CD4-positive, alpha-beta T cell (primary cell): Measurements from ENCODE around the gene GRID1. TPM values are rescaled to one million over a fixed set of nuclear protein-coding genes. Genes with fewer than 3 reads are reported as not detected.

ENCODE experiments used
- ATAC-seq: fragments of 200-7000 bp; cut with Tn5 transposase; one replicate; pipeline ENCODE4 v1.10.0; 2022; ENCODE audit warnings: mild to moderate bottlenecking; ENCODE audit not compliant: poor library complexity
- CTCF ChIA-PET: fragments of 350-600 bp; sonication (Branson Sonifier 250); formaldehyde crosslinking; loops from one replicate; lab custom pipeline; 2021; ENCODE audit warnings: antibody characterized with exemption, inconsistent platforms; lab: Charles Lee
- POLR2A ChIA-PET: fragments of 350-600 bp; sonication (Branson Sonifier 250); formaldehyde crosslinking; loops from one replicate; lab custom pipeline; 2021; ENCODE audit warnings: antibody characterized with exemption, inconsistent platforms; lab: Charles Lee
- DNase-seq, 14 experiments: peaks; one replicate each; pipeline ENCODE4 v3.0.0-alpha.2; 2013 to 2020; ENCODE audit warnings: mixed read lengths in 2 of 14
- H3K27ac ChIP-seq, 2 donors: one replicate each; pipeline versions ENCODE4 v1.5.1 to v1.7.0; 2013; ENCODE audit warnings: low read length in 2 of 2, low read depth in 1 of 2, mild to moderate bottlenecking in 1 of 2
- H3K27me3 ChIP-seq, 2 experiments: 1 replicate in 1 of 2; 2 replicates in 1 of 2; pipeline versions ENCODE4 v1.6.1 to v1.7.0; 2013; ENCODE audit warnings: low read length in 2 of 2, control low read depth in 1 of 2, mild to moderate bottlenecking in 1 of 2, moderate library complexity in 1 of 2; ENCODE audit not compliant: insufficient read depth in 2 of 2, control insufficient read depth in 1 of 2
- H3K36me3 ChIP-seq: one replicate; pipeline ENCODE4 v1.6.1; 2013; ENCODE audit warnings: low read length, control low read depth; ENCODE audit not compliant: insufficient read depth
- H3K4me1 ChIP-seq: one replicate; pipeline ENCODE4 v1.6.1; 2013; ENCODE audit warnings: low read length, control low read depth; ENCODE audit not compliant: insufficient read depth
- H3K4me3 ChIP-seq: one replicate; pipeline ENCODE4 v1.5.1; 2013; ENCODE audit warnings: mild to moderate bottlenecking, low read length, moderate library complexity
- H3K9me3 ChIP-seq, 2 experiments: 1 replicate in 1 of 2; 2 replicates in 1 of 2; pipeline versions ENCODE4 v1.6.1 to v1.7.0; 2013; ENCODE audit warnings: low read length in 2 of 2, mild to moderate bottlenecking in 2 of 2, control low read depth in 1 of 2, moderate library complexity in 1 of 2; ENCODE audit not compliant: control insufficient read depth in 1 of 2, insufficient read depth in 1 of 2
- H3K27ac Mint-ChIP-seq: one replicate; pipeline ENCODE4 v1.8.0; 2020; ENCODE audit warnings: mixed read lengths
- H3K27me3 Mint-ChIP-seq: one replicate; pipeline ENCODE4 v1.8.0; 2021; ENCODE audit warnings: mixed read lengths
- H3K36me3 Mint-ChIP-seq: one replicate; pipeline ENCODE4 v1.8.0; 2021; ENCODE audit warnings: low read depth, mixed read lengths
- H3K4me1 Mint-ChIP-seq: one replicate; pipeline ENCODE4 v1.8.0; 2021; ENCODE audit warnings: low read depth, mixed read lengths
- H3K4me3 Mint-ChIP-seq: one replicate; pipeline ENCODE4 v1.8.0; 2020; ENCODE audit warnings: mild to moderate bottlenecking, mixed read lengths
- H3K9me3 Mint-ChIP-seq: one replicate; pipeline ENCODE4 v1.8.0; 2020; ENCODE audit warnings: mixed read lengths
- CTCF ChIP-seq: fragments of 200-600 bp; IDR thresholded peaks from one replicate; pipeline ENCODE4 v1.8.0; 2022; ENCODE audit warnings: antibody characterized with exemption, mild to moderate bottlenecking
- intact Hi-C, 2 experiments: fragments of 100-400 bp; cut with DNase I in 1 of 2; cut with micrococcal nuclease in 1 of 2; formaldehyde crosslinking; loops; one replicate each; pipeline versions ENCODE4 v1.15.1 to v1.9.0; 2023 to 2025; cut with DNase I, micrococcal nuclease
- total RNA-seq, 174 experiments: library from RNA in 2 of 174; stranded (reverse) in 2 of 174; gene quantifications; one replicate each; pipeline ENCODE4 v1.2.3 and lab custom pipeline; 2021 to 2026

Gene GRID1
- total RNA-seq, 2 experiments from 2014 or later: not detected

GRCh38 chr10:85665681-85666080, 700.9 kb downstream of the GRID1 start:
- ChIA-PET CTCF (no interaction called here), POLR2A (no interaction called here)
- no peaks in the 10 kb centered on the region for H3K9me3 ChIP-seq
- no peak overlapping the region for H3K4me3 Mint-ChIP-seq
- intact Hi-C loops: no loop called here
- H3K27ac Mint-ChIP-seq: no peak overlapping the region
- H3K36me3 ChIP-seq: no peaks in the 10 kb centered on the region
- H3K27me3 Mint-ChIP-seq: no peaks in the 10 kb centered on the region
- no peaks in the 10 kb centered on the region for H3K4me1 ChIP-seq
- DNase-seq (no peak), ATAC-seq (no peak)
- H3K27ac ChIP-seq: no peak overlapping the region
- H3K27me3 ChIP-seq: no peaks in the 10 kb centered on the region
- no peak overlapping the region for H3K4me3 ChIP-seq
- H3K9me3 Mint-ChIP-seq: no peaks in the 10 kb centered on the region
- no peaks in the 10 kb centered on the region for H3K4me1 Mint-ChIP-seq
- no peak for TF ChIP-seq CTCF
- H3K36me3 Mint-ChIP-seq: no peaks in the 10 kb centered on the region

- H3K4me3 ChIP-seq: no peak overlapping the region
- TF ChIP-seq CTCF: no peak
- no peaks in the 10 kb centered on the region for H3K4me1 ChIP-seq
- no peaks in the 10 kb centered on the region for H3K9me3 ChIP-seq
- H3K36me3 Mint-ChIP-seq: no peaks in the 10 kb centered on the region
- POLR2A ChIA-PET: no interaction called here
- H3K27me3 ChIP-seq: no peaks in the 10 kb centered on the region
- H3K4me3 Mint-ChIP-seq: no peak overlapping the region
- intact Hi-C loops: no loop called here
- H3K27ac ChIP-seq: no peak overlapping the region
- CTCF ChIA-PET: no interaction called here
- ATAC-seq: no peak
- no peaks in the 10 kb centered on the region for H3K4me1 Mint-ChIP-seq
- H3K27me3 Mint-ChIP-seq: no peaks in the 10 kb centered on the region
- H3K27ac Mint-ChIP-seq: no peak overlapping the region
- H3K9me3 Mint-ChIP-seq: no peaks in the 10 kb centered on the region
- DNase-seq: no peak
- no peaks in the 10 kb centered on the region for H3K36me3 ChIP-seq
Measured at GRCh38 chr10:85665078-85665477, 701.5 kb downstream of the GRID1 start.

GRCh38 chr10:85661123-85661522, 705.5 kb downstream of the GRID1 start:
- Histone ChIP-seq H3K36me3 (no peaks in the 10 kb centered on the region), H3K9me3 (no peaks in the 10 kb centered on the region), H3K27ac (no peak overlapping the region), H3K4me1 (no peaks in the 10 kb centered on the region), H3K4me3 (no peak overlapping the region), H3K27me3 (no peaks in the 10 kb centered on the region)
- intact Hi-C loops: no loop called here
- no peak for TF ChIP-seq CTCF
- no peaks in the 10 kb centered on the region for H3K9me3 Mint-ChIP-seq
- H3K4me1 Mint-ChIP-seq: no peaks in the 10 kb centered on the region
- POLR2A ChIA-PET: no interaction called here
- CTCF ChIA-PET: no interaction called here
- no peaks in the 10 kb centered on the region for H3K36me3 Mint-ChIP-seq
- ATAC-seq (no peak), DNase-seq (no peak)
- H3K27me3 Mint-ChIP-seq: no peaks in the 10 kb centered on the region
- H3K27ac Mint-ChIP-seq: no peak overlapping the region
- H3K4me3 Mint-ChIP-seq: no peak overlapping the region
